HCT116 (cell line): Measurements from ENCODE around the gene TRMT1. TPM values are rescaled to one million over a fixed set of nuclear protein-coding genes. Genes with fewer than 3 reads are reported as not detected.

ENCODE experiments used
- ATAC-seq: fragments of 200-7000 bp; cut with Tn5 transposase; 2 replicates; pipeline ENCODE4 v1.9.1; 2020; ENCODE audit warnings: mild to moderate bottlenecking, moderate library complexity
- BruUV-seq: library from RNA; stranded (reverse); fragments of 400-500 nt; replicated peaks from 2 replicates; lab custom pipeline; 2021; lab: Mats Ljungman, UMichigan
- CTCF ChIA-PET: fragments of 300-600 bp; sonication (Branson Sonifier 250); formaldehyde crosslinking; loops from one replicate; lab custom pipeline; 2021; ENCODE audit warnings: antibody characterized with exemption; lab: Charles Lee
- POLR2A ChIA-PET: fragments of 300-600, 350-600 bp; sonication (Branson Sonifier 250); formaldehyde crosslinking; loops from one replicate; lab custom pipeline; 2021; ENCODE audit warnings: antibody characterized with exemption; lab: Charles Lee
- RAD21 ChIA-PET, 2 experiments: fragments of 300-600 bp; sonication (Branson Sonifier 250); formaldehyde crosslinking; loops; one replicate each; lab custom pipeline; 2023; ENCODE audit warnings: low total read pairs in 2 of 2; ENCODE audit not compliant: uncharacterized antibody in 2 of 2, unreplicated experiment in 2 of 2, low non-redundant PET in 1 of 2; lab: Charles Lee
- DNase-seq: peaks from one replicate; pipeline ENCODE4 v3.0.0-alpha.2; 2010; ENCODE audit warnings: low read depth, low spot score
- H2AFZ ChIP-seq: fragments of 200-600 bp; shearing (Covaris generic), sonication (generic); 2 replicates; pipeline ENCODE4 v1.6.1; 2017; ENCODE audit warnings: low read depth, mixed run types, mixed read lengths, antibody characterized with exemption, low read length; ENCODE audit not compliant: poor library complexity, severe bottlenecking
- H3K27ac ChIP-seq: 2 replicates; pipeline ENCODE4 v1.5.1; 2012; ENCODE audit warnings: low read depth, low read length
- H3K27me3 ChIP-seq: fragments of 200-600 bp; sonication (generic); 2 replicates; pipeline ENCODE4 v1.6.1; 2016; ENCODE audit warnings: mixed run types, low read length, mixed read lengths; ENCODE audit not compliant: insufficient read depth
- H3K36me3 ChIP-seq, 2 experiments: fragments of 200-500 bp in 1 of 2; fragments of 200-600 bp in 1 of 2; sonication (Bioruptor generic) in 1 of 2; sonication (generic) in 1 of 2; 2 replicates each; pipeline versions ENCODE4 v1.5.1 to v1.6.1; 2014 to 2016; ENCODE audit warnings: low read length in 2 of 2, inconsistent platforms in 1 of 2, mixed read lengths in 1 of 2, mixed run types in 1 of 2; ENCODE audit not compliant: insufficient read depth in 2 of 2, control insufficient read depth in 1 of 2
- H3K4me1 ChIP-seq, 2 experiments: fragments of 200-600 bp in 1 of 2; sonication (generic) in 1 of 2; 2 replicates each; pipeline versions ENCODE4 v1.5.1 to v1.6.1; 2012 to 2017; ENCODE audit warnings: low read length in 2 of 2, inconsistent platforms in 1 of 2, mild to moderate bottlenecking in 1 of 2, mixed read lengths in 1 of 2, mixed run types in 1 of 2, moderate library complexity in 1 of 2; ENCODE audit not compliant: insufficient read depth in 2 of 2, control insufficient read depth in 1 of 2
- H3K4me2 ChIP-seq: fragments of 200-600 bp; sonication (generic); 2 replicates; pipeline ENCODE4 v1.6.1; 2017; ENCODE audit warnings: mixed run types, low read length, mixed read lengths
- H3K4me3 ChIP-seq, 2 experiments: fragments of 200-600 bp in 1 of 2; sonication (generic) in 1 of 2; replicated peaks in 1 of 2; 2 replicates each; pipeline ENCODE4 v1.5.1; 2011 to 2016; ENCODE audit warnings: low read length in 2 of 2, control low read depth in 1 of 2, low read depth in 1 of 2, mild to moderate bottlenecking in 1 of 2, mixed read lengths in 1 of 2, mixed run types in 1 of 2
- H3K79me2 ChIP-seq: fragments of 200-600 bp; sonication (generic); 2 replicates; pipeline ENCODE4 v1.6.1; 2017; ENCODE audit warnings: mild to moderate bottlenecking, mixed run types, low read length, moderate library complexity, mixed read lengths; ENCODE audit not compliant: insufficient read depth
- H3K9ac ChIP-seq: fragments of 200-600 bp; sonication (generic); 2 replicates; pipeline ENCODE4 v1.6.1; 2016; ENCODE audit warnings: low read length, mixed read lengths
- H3K9me2 ChIP-seq: fragments of 200-600 bp; sonication (generic), shearing (Covaris generic); 2 replicates; pipeline ENCODE4 v1.6.1; 2017; ENCODE audit warnings: mixed run types, mild to moderate bottlenecking, moderate library complexity; ENCODE audit not compliant: insufficient read depth
- H3K9me3 ChIP-seq, 2 experiments: fragments of 200-500 bp in 1 of 2; fragments of 200-600 bp in 1 of 2; sonication (Bioruptor generic) in 1 of 2; sonication (generic) in 1 of 2; 2 replicates each; pipeline ENCODE4 v1.6.1; 2014 to 2017; ENCODE audit warnings: low read length in 2 of 2, mixed read lengths in 2 of 2, inconsistent platforms in 1 of 2, low read depth in 1 of 2, mild to moderate bottlenecking in 1 of 2, mixed run types in 1 of 2, moderate library complexity in 1 of 2; ENCODE audit not compliant: control insufficient read depth in 1 of 2, insufficient read depth in 1 of 2
- H4K20me1 ChIP-seq: fragments of 200-600 bp; sonication (generic), shearing (Covaris generic); 2 replicates; pipeline ENCODE4 v1.6.1; 2017; ENCODE audit warnings: mixed run types, mild to moderate bottlenecking, moderate library complexity; ENCODE audit not compliant: insufficient read depth
- CBX3 ChIP-seq: IDR thresholded peaks from 2 replicates; pipeline ENCODE4 v1.6.1; 2012; ENCODE audit warnings: low read depth
- CEBPB ChIP-seq: IDR thresholded peaks from 2 replicates; pipeline ENCODE4 v1.6.1; 2012; ENCODE audit warnings: low read depth
- ELF1 ChIP-seq: IDR thresholded peaks from 2 replicates; pipeline ENCODE4 v1.6.1; 2012; ENCODE audit warnings: low read depth, borderline replicate concordance
- EZH2phosphoT487 ChIP-seq: fragments of 200-600 bp; IDR thresholded peaks from 2 replicates; pipeline ENCODE4 v1.6.1; 2018; ENCODE audit warnings: antibody characterized with exemption, borderline replicate concordance
- FOSL1 ChIP-seq: IDR thresholded peaks from 2 replicates; pipeline ENCODE4 v1.6.1; 2012; ENCODE audit warnings: low read depth
- JUND ChIP-seq: IDR thresholded peaks from 2 replicates; pipeline ENCODE4 v1.6.1; 2012
- POLR2A ChIP-seq: IDR thresholded peaks from 2 replicates; pipeline ENCODE4 v1.7.0; 2011; ENCODE audit warnings: borderline replicate concordance; ENCODE audit not compliant: insufficient read depth, insufficient read length; ENCODE audit errors: extremely low read depth
- POLR2AphosphoS5 ChIP-seq: IDR thresholded peaks from 2 replicates; pipeline ENCODE4 v1.6.1; 2011; ENCODE audit warnings: mild to moderate bottlenecking, low read depth, low read length, moderate library complexity
- RAD21 ChIP-seq: IDR thresholded peaks from 2 replicates; pipeline ENCODE4 v1.6.1; 2012; ENCODE audit warnings: low read depth, mild to moderate bottlenecking
- SIN3A ChIP-seq: IDR thresholded peaks from 2 replicates; pipeline ENCODE4 v1.6.1; 2012; ENCODE audit warnings: low read depth
- SP1 ChIP-seq: IDR thresholded peaks from 2 replicates; pipeline ENCODE4 v1.6.1; 2012; ENCODE audit warnings: low read depth
- SRF ChIP-seq: IDR thresholded peaks from 2 replicates; pipeline ENCODE4 v1.6.1; 2012; ENCODE audit warnings: low read depth
- YY1 ChIP-seq: IDR thresholded peaks from 2 replicates; pipeline ENCODE4 v1.6.1; 2011; ENCODE audit warnings: low read length, low read depth, moderate library complexity, mild to moderate bottlenecking; ENCODE audit not compliant: insufficient replicate concordance; ENCODE audit errors: extremely low read depth
- ZNF274 ChIP-seq: fragments of 200-500 bp; sonication (Bioruptor generic); IDR thresholded peaks from 2 replicates; pipeline ENCODE4 v1.6.1; 2014; ENCODE audit warnings: mild to moderate bottlenecking, low read depth, low read length, inconsistent platforms
- intact Hi-C: fragments of 100-400 bp; cut with micrococcal nuclease; formaldehyde crosslinking; loops from 2 replicates; pipeline ENCODE4 v1.10.0; 2022
- total RNA-seq: library from RNA; stranded (reverse); gene quantifications from one replicate; pipeline ENCODE4 v1.2.1, GENCODE V29; 2021; ENCODE audit not compliant: unreplicated experiment
- TF ChIP-seq, protein P1 (sequence below), 3 experiments: fragments of 200-600 bp in 1 of 3; sonication (generic) in 1 of 3; IDR thresholded peaks in 2 of 3; conservative IDR thresholded peaks in 1 of 3; 2 replicates each; pipeline ENCODE4 v1.5.1; 2012 to 2017; ENCODE audit warnings: low read depth in 2 of 3, low read length in 2 of 3, antibody characterized with exemption in 1 of 3, borderline replicate concordance in 1 of 3, control low read depth in 1 of 3, mild to moderate bottlenecking in 1 of 3, mixed read lengths in 1 of 3, mixed run types in 1 of 3, moderate library complexity in 1 of 3; ENCODE audit not compliant: insufficient read depth in 1 of 3
- TF ChIP-seq, protein P2 (sequence below): IDR thresholded peaks from 2 replicates; pipeline ENCODE4 v1.6.1; 2012
- TF ChIP-seq, protein P3 (sequence below): IDR thresholded peaks from 2 replicates; pipeline ENCODE4 v1.6.1; 2012
- TF ChIP-seq, protein P4 (sequence below): IDR thresholded peaks from 2 replicates; pipeline ENCODE4 v1.6.1; 2011; ENCODE audit warnings: mild to moderate bottlenecking, low read length, moderate library complexity; ENCODE audit not compliant: insufficient replicate concordance; ENCODE audit errors: extremely low read depth
- TF ChIP-seq, protein P5 (sequence below): IDR thresholded peaks from 2 replicates; pipeline ENCODE4 v1.6.1; 2012; ENCODE audit warnings: low read depth

TRMT1 gene
- total RNA-seq, 1 experiment from 2014 or later: 84.4 TPM

DNA sequence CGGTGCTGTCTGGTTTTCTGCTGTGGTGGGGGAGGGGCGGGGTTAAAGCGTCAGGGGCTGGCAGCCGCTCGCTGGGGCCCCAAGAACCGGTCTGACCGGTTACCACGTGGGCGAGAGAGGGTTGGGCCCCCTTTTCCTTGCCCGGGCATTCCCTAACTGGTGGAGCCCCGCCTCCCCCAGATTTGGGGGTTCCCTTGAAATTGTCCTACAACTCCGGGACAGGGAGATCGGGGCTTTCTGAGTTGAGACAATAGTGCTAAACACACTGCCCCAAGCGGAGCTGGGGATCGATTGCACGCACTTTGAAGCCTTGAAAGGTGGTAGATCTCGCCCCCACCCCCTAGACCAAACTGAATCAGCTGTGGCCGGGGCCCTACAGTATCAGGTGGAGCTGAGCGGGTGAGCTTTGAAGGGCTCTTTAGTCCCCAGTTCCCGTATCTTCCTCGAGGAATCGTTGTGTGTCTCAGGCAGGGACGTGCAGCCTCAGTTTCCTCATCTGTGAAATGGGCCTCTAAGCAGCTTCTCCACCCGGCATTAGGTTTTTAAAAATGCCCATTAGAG, 38.5 kb upstream of the TRMT1 start:
- peak; percentile 9 for ATAC-seq
- Histone ChIP-seq H4K20me1 (peaks cover 12% of the 10 kb centered on the region; the same call in 1 of the 2 replicates), H3K4me3 (peak overlapping the region; percentile 81 to 94), H3K27ac (peak overlapping the region; percentile 99), H3K9me2 (no peaks in the 10 kb centered on the region), H3K9ac (peak overlapping the region; percentile 96), H3K36me3 (peaks cover 0 to 12% of the 10 kb centered on the region in 2 experiments; a peak in 2 of 4 replicates), H2AFZ (no peak overlapping the region), H3K79me2 (peaks cover 35% of the 10 kb centered on the region), H3K4me2 (peak overlapping the region; percentile 100), H3K9me3 (no peaks in the 10 kb centered on the region), H3K27me3 (no peaks in the 10 kb centered on the region), H3K4me1 (peaks cover 26 to 60% of the 10 kb centered on the region in 2 experiments)
- ChIA-PET POLR2A (interaction anchor here (0.8 to 4.6 kb wide), 14 partner anchors 9 to 190 kb away, joined by 3 to 63 read pairs (median 4); partner anchors contain the start of gene NACC1), CTCF (interaction anchor here (1.0 to 1.7 kb wide), 6 partner anchors 15 to 108 kb away, joined by 3 to 5 read pairs (median 4); no protein-coding TSS in a partner anchor), RAD21 (interaction anchor here in 1 of 2 experiments (1.1 kb wide), 1 partner anchor 107 kb away, joined by 3 read pairs; no protein-coding TSS in a partner anchor)
- peak; percentile 91 for DNase-seq
- BruUV-seq: no TSS peak
- intact Hi-C loops: loop anchor here (1.0 to 5.0 kb wide), 4 partner anchors 36 to 692 kb away; no protein-coding TSS in a partner anchor
- TF ChIP-seq YY1 (peak; percentile 18), SRF (no peak), ELF1 (no peak), CEBPB (no peak), CBX3 (no peak), FOSL1 (no peak), JUND (no peak), EZH2phosphoT487 (no peak), SP1 (no peak), POLR2AphosphoS5 (peak; percentile 80), RAD21 (no peak), POLR2A (peak; percentile 91), ZNF274 (no peak), SIN3A (no peak)
- TF ChIP-seq, protein P1, sequence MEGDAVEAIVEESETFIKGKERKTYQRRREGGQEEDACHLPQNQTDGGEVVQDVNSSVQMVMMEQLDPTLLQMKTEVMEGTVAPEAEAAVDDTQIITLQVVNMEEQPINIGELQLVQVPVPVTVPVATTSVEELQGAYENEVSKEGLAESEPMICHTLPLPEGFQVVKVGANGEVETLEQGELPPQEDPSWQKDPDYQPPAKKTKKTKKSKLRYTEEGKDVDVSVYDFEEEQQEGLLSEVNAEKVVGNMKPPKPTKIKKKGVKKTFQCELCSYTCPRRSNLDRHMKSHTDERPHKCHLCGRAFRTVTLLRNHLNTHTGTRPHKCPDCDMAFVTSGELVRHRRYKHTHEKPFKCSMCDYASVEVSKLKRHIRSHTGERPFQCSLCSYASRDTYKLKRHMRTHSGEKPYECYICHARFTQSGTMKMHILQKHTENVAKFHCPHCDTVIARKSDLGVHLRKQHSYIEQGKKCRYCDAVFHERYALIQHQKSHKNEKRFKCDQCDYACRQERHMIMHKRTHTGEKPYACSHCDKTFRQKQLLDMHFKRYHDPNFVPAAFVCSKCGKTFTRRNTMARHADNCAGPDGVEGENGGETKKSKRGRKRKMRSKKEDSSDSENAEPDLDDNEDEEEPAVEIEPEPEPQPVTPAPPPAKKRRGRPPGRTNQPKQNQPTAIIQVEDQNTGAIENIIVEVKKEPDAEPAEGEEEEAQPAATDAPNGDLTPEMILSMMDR (IDR thresholded peaks at IDR 0.05 in 2 of 3, conservative IDR thresholded peaks at IDR 0.05 in 1 of 3; ENCODE audit: borderline replicate concordance in 1 of 3, insufficient read depth in 1 of 3, low read depth in 2 of 3, low read length in 2 of 3): peak in 2 of 3 experiments; percentile 26 to 36; a peak in 4 of 6 replicates
- TF ChIP-seq, protein P2, sequence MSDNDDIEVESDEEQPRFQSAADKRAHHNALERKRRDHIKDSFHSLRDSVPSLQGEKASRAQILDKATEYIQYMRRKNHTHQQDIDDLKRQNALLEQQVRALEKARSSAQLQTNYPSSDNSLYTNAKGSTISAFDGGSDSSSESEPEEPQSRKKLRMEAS: no peak
- TF ChIP-seq, protein P3, sequence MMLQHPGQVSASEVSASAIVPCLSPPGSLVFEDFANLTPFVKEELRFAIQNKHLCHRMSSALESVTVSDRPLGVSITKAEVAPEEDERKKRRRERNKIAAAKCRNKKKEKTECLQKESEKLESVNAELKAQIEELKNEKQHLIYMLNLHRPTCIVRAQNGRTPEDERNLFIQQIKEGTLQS: no peak
- TF ChIP-seq, protein P4, sequence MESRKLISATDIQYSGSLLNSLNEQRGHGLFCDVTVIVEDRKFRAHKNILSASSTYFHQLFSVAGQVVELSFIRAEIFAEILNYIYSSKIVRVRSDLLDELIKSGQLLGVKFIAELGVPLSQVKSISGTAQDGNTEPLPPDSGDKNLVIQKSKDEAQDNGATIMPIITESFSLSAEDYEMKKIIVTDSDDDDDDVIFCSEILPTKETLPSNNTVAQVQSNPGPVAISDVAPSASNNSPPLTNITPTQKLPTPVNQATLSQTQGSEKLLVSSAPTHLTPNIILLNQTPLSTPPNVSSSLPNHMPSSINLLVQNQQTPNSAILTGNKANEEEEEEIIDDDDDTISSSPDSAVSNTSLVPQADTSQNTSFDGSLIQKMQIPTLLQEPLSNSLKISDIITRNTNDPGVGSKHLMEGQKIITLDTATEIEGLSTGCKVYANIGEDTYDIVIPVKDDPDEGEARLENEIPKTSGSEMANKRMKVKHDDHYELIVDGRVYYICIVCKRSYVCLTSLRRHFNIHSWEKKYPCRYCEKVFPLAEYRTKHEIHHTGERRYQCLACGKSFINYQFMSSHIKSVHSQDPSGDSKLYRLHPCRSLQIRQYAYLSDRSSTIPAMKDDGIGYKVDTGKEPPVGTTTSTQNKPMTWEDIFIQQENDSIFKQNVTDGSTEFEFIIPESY: no peak
- TF ChIP-seq, protein P5, sequence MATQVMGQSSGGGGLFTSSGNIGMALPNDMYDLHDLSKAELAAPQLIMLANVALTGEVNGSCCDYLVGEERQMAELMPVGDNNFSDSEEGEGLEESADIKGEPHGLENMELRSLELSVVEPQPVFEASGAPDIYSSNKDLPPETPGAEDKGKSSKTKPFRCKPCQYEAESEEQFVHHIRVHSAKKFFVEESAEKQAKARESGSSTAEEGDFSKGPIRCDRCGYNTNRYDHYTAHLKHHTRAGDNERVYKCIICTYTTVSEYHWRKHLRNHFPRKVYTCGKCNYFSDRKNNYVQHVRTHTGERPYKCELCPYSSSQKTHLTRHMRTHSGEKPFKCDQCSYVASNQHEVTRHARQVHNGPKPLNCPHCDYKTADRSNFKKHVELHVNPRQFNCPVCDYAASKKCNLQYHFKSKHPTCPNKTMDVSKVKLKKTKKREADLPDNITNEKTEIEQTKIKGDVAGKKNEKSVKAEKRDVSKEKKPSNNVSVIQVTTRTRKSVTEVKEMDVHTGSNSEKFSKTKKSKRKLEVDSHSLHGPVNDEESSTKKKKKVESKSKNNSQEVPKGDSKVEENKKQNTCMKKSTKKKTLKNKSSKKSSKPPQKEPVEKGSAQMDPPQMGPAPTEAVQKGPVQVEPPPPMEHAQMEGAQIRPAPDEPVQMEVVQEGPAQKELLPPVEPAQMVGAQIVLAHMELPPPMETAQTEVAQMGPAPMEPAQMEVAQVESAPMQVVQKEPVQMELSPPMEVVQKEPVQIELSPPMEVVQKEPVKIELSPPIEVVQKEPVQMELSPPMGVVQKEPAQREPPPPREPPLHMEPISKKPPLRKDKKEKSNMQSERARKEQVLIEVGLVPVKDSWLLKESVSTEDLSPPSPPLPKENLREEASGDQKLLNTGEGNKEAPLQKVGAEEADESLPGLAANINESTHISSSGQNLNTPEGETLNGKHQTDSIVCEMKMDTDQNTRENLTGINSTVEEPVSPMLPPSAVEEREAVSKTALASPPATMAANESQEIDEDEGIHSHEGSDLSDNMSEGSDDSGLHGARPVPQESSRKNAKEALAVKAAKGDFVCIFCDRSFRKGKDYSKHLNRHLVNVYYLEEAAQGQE: no peak
